ENCODE measurements around the gene HES4.

Gene HES4

DNA sequence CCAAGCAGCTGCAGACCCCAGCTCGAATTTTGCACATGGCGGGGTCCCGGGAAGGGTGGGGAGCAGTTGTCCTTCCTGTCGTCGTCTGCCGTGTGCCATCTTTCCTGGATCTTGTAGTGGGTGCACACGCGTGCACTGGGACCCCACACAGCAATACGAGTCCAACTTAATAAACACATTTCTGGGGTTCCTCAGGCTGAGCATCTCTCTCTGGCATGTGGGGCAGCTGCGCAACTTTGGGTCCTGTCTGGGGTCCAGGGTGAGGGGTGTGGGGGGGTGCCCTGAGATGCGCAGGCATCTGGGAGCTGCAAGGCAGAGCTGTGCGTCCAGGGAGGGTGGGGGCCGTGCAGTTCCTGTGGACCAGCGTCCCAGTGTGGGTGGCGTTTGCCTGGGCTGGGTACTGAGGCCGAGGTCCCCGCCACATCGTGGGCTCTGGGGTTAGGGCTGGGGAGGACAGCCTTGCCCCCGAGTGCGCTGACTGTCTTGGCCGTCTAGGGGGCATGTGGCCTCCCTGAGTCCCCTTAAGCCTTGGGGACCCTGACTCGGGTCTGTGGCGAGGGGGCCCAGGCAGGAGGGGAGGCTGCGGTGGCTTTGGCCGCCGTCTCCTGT lies 34.3 kb downstream of the HES4 start:
- no peak for DNase-seq

DNA sequence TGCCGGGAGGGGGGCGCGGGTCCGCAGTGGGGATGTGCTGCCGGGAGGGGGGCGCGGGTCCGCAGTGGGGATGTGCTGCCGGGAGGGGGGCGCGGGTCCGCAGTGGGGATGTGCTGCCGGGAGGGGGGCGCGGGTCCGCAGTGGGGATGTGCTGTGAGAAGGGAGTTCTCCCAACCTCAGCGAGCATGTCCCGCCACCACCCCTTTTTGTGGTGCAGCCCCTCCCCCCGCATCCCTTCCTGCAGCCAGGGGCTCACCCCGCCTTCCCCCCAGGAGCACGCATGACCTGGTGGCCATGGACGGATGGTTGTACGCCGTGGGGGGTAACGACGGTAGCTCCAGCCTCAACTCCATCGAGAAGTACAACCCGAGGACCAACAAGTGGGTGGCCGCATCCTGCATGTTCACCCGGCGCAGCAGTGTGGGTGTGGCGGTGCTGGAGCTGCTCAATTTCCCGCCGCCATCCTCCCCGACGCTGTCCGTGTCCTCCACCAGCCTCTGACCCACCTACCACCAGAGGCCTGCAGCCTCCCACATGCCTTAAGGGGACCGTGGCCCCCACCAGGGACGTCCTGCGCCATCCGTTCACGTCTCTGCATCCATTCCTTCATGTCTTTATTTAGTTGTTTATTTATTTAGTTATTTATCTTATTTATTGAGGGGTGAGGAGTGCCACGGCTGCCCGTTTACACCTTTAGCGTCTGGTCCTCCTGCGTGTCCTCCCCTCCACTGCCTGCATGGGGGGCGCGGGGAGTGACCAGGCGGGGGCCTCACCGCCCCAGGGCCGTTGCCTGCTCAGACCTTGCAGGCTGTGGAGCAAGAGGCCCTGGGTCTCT lies 35.0 kb downstream of the HES4 start:
- no peak for DNase-seq

DNA sequence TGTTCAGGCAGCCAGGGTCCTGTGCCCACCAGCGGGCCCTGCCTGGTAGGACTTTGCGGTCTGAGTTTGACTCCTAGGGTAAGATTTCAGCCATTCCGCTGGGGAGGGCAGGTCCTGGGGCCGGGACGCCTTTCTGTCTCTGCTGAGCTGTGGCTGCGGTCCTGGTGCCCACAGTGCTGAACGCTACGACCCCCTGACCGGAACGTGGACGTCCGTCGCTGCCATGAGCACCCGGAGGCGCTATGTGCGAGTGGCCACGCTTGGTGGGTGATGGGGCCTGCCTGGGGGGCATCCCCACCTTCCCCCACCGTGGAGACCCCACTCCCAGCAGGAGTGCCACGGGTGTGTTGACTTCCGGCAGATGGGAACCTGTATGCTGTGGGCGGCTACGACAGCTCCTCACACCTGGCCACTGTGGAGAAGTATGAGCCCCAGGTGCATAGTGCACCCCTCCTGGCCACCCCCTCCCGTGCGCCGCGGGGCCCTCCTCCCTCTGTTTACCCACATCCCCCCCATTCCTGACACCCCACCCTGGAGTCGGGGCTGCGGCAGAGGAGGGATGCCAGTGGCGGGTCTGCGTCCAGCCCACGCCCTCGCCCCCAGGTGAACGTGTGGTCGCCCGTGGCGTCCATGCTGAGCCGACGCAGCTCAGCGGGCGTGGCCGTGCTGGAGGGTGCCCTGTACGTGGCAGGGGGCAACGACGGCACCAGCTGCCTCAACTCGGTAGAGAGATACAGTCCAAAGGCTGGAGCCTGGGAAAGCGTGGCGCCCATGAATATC lies 36.0 kb downstream of the HES4 start:
- no peak for DNase-seq

DNA sequence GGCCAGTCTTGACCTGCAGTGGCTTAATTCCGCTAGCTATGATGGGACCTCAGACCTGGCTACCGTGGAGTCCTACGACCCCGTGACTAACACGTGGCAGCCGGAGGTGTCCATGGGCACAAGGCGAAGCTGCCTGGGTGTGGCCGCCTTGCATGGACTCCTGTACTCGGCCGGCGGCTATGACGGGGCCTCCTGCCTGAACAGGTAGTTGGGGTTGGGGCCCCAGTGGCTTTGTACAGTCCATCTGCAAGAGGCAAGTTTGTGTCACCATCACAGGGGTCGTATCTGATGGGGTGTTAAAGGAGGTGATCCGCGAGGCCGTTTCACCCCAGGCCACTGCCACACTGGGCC lies 36.6 kb downstream of the HES4 start:
- no peak for DNase-seq

DNA sequence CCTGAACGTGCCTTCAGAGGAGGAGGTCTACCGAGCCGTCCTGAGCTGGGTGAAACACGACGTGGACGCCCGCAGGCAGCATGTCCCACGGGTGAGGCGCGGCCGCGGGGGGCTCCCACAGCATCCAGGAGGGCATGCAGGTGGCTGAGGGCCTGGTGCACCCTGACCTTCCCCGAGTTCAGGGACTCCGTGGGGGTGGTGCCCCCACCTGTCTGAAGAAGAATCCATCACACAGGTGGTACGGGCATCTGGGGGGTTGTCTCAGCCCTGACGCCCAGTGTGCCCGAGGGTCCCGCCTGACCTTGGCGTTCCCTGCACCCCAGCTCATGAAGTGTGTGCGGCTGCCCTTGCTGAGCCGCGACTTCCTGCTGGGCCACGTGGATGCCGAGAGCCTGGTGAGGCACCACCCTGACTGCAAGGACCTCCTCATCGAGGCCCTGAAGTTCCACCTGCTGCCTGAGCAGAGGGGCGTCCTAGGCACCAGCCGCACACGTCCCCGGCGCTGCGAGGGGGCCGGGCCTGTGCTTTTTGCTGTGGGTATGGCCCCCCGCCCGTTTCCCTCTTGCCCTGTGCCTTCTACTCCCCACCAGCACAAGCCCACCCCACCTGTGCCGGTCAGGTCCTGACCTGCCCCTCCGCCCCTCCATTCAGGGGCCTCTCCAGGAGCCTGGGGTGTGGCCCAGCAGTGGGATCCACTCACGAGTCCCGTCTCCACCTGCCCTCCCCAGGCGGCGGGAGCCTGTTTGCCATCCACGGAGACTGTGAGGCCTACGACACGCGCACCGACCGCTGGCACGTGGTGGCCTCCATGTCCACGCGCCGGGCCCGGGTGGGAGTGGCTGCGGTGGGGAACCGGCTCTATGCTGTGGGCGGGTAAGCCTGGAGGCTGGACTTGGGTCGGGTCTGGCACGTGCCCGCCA lies 37.3 kb downstream of the HES4 start:
- DNase-seq = no peak

DNA sequence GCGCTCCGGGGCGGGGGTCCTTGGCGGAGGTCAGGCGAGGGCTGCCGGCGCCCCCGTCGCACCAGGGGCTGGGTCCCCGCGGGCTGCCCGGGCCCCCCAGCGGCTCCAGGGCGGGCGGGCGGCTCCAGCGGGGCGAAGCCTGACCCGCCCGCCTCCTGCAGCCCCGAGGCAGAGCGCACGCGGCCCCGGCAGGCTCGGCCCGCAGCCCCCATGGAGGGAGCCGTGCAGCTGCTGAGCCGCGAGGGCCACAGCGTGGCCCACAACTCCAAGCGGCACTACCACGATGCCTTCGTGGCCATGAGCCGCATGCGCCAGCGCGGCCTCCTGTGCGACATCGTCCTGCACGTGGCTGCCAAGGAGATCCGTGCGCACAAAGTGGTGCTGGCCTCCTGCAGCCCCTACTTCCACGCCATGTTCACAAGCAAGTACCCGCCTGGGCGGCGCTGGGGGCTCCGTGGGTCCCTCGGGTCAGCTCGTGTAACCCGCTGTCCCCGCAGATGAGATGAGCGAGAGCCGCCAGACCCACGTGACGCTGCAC lies 38.7 kb downstream of the HES4 start:
- DNase-seq = no peak

DNA sequence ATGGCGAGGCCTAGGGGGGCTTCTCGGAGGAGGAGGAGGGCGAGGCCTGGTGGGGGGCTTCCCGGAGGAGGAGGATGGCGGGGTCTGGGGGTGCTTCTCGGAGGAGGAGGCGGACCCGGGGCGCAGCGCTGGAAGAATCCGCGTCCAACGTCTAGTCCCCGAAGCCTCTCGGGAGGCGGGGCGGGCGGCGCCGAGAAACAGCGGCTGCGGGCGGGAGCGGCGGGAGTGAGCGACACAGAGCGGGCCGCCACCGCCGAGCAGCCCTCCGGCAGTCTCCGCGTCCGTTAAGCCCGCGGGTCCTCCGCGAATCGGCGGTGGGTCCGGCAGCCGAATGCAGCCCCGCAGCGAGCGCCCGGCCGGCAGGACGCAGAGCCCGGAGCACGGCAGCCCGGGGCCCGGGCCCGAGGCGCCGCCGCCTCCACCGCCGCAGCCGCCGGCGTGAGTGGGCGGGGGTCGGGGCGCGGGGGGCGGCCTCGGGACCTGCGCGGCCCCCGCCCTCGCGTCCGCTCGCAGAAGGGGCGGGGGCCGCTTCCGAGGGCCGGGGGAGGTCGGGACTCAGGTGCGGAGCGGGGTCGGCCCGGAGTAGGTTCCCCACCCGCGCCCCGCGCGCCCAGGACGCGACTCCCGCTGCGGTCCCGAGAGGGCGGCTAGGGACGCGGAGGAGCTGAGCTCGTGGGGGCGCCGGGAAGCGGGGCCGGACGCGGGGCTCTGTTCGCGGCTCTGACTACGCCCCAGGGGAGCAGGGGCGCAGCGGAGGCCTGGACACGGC lies 39.4 kb downstream of the HES4 start, which contains the start of gene KLHL17:
Gene KLHL17, plus strand, starts transcription at position 222 of the 769 bp plus-strand sequence. Its CDS starts 110 bp downstream, at position 332.
- peak; percentile 72 for DNase-seq

DNA sequence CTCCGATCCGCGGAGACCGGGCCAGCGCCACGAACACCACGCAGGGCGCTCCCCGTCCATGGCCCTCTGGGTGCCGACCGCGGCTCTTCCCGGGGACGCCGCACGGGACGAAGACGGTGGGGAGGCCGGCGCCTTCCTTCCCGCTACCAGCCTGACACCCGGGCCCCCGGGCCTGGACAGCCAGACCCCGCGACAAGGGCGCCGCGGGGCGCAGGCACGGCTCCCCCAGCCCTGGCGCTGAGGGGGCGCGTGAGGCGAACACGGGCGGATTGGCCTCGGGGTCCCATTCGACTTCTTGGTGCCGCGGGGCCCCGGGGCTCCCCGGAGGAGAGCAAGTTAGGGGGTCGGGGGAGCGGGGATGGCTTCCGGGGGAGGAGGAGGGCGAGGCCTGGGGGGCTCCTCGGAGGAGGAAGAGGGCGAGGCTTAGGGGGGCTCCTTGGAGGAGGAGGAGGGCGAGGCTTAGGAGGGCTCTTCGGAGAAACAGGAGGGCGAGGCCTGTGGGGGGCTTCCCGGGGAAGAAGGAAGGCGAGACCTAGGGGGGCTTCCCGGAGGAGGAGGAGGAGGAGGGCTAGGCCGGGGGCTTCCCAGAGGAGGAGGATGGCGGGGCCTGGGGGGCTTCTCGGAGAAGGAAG lies 40.0 kb downstream of the HES4 start:
- no peak for DNase-seq

DNA sequence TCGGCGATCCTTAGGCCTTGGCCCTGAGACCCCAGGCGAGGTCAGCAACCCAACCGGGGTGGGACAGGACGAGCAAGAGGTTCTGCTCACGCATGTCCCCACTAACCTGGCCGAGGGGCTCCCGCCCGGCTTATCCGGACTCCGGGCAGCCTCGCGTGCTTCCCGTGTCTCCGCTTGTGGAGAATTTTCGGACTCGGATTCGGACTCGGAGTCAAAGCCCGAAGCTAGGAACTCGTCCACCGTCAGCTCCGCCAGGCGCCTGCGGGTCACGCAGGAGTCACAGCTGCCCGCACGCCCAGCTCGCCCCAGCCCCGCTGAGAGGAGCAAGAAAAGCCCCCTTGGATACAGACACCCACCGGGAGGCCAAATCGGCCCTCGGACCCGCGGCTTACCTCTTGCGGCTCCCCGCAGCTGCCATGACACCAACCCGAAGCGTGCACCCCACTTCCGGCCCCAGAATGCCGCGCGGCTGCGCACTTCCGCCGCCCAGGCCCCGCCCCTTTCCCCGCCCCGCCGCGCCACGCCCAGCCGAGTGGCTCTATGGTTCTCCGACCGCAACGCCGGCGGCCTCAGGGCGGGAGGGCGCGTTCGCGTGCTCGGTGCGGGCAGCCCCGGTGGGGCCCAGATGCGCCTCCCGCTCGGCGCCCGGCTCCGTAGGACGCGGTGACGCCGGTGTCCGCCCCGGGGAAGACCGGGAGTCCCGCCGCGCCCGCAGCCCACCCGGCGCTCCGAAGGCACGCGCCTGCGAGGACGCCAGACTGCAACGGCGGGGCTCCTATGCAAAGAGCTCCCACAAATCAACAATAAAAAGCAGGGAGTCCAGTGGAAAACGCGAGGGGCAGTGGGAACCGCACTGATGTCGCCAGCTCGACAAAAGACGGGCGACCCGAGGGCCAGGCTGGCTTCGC lies 40.8 kb downstream of the HES4 start, which contains the start of gene NOC2L:
Gene NOC2L, minus strand, starts transcription at position 434 of the 908 bp plus-strand sequence. Its CDS starts 16 bp downstream, at position 418.
- DNase-seq = peak; percentile 72

DNA sequence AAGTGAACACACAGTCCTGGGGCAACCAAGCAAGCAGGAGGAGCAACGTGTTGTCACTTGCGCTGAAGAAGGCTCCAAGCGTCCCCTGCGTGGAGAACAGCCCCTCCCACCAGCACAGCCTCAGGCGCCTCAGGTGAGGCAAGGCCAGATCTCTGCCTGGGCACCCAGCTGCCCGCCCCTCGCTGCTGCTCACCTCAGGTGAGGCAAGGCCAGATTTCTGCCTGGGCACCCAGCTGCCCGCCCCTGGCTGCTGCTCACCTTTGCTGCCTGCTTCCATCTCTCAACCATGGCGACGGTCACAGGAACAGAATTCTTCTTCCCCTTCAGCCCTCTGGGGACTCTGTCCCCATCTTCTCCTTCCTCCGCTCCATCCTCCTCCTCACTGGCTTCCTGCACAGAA lies 43.3 kb downstream of the HES4 start:
- no peak for DNase-seq

DNA sequence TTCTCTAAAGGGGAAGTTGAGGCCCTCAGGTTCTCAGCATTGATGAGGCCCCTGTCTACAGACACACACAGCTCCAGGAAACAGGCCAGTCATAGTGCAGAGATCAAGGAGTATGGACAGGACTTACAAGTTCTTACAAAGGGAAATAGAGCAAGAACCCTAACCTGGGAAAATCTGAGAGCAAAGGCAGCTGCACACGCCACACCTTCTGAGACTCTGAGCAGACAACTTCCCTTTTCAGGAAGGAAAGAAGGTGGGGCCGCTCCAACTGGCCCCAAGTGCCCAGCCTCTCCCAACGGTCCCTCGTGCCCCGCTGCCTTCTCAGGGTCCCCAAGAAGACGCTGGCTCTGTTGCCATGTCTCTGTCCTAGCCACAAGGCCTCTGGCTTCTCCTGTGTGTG lies 44.4 kb downstream of the HES4 start:
- DNase-seq = no peak

DNA sequence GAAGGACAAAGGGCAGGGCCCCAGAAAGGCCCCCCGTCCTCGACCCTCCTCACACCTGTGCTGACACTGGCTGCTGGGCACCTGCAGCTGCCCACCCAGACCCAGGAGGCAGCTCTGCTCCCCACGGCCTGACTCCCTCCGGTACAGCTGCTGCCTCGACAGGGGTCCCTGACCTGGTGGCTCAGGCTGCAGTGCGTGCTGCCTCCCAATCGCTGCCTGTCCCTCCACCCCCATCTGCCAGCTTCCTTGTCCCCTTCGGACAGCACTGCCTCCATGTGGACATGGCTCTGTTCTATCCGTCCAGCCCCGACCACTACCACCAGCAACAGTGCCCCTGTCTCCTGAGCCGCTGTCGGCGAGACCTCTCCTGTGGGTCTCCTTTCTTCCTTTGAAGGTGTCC lies 45.0 kb downstream of the HES4 start:
- DNase-seq = no peak

DNA sequence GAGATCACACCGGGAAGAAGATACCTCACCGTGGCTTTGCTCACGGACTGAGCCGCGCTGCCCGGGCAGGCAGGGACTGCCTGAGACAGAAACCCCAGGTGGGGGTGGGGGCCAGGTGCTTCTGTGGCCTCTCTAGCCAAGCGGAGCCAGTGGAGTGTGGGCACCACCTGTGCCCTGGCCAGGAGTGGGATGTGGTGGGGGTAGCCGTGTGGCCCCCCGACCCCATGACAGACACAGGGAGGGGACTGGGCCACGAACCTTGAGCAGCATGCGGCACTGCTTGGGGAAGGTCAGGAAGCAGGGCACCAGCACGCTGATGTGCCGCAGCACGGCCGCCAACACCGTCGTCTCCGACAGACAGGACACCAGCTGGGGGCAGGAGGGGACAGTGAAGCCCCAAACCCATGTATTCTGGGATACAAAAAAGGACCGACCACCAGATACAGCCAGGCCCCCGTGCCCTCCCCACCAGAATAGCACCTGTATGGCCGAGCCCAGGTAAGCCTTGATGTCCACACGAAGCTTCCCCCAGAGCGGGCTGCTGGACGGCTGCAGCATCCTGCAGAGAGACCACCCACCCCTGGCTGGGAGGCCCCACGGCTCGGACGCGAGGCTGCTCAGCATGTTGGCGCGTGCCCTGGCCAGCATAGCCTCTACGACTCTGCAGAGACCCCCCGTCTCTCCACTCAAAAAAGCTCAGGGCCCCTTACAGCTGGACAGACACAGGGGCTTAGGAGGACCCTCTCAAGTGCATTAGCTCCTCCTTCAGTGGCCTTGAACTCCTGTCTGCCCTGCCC lies 46.2 kb downstream of the HES4 start:
- no peak for DNase-seq

DNA sequence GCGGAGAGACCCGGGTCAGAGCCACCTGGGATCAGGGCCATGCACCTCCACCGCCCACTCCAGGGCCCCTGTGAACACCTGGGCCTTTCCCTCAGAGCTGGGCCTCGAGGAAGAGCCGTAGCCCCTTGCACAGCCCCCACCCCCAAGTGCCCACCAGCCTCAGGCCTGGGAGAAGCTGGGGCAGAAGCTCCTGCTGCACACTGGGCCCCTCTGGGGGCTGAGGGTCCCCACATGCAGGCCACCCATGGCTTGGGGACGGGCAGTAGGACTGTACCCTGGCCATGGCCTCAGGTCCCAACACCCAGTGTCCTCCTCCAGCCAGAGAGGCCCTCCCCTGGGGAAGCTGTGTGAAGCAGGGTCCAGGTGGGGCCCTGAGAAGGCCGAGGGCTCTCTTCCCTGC lies 47.3 kb downstream of the HES4 start:
- DNase-seq = no peak

DNA sequence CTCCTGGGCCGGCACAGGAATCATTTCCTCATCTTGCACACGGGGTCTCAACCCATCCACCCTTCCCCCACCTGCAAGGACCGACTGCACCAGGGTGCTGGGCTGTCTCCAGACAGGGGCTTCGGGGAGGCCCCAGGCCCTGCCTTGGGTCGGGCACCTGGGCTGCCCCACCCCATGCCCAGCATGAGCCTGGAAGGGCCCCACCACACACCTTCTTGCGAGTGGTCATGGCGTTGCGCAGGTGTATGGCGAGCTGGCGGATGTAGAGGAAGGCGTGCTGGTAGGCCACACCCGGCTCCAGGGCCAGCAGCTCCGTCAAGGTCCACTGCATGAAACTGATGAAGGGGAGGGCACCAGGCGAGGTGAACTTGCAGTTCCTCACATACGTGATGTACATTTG lies 47.7 kb downstream of the HES4 start:
- no peak for DNase-seq

DNA sequence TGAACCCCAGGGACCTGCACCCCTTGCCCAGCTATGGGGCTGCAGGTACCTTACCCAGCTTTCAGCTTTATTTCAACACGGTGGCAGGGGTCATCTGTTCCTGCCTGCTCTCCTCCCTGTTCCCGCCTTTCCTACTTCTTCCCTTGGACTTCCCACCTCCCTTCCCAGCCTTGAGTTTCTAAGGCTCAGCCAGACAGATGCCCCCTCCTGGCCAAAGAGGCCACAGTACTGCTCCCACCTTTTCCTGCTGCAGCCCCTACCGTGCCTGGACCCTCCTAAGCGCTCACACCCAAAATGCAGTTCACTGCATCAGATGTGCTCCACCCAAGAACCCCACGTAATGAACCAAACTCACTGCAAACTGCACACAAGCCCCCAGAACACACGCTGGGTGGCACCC lies 48.5 kb downstream of the HES4 start:
- no peak for DNase-seq

DNA sequence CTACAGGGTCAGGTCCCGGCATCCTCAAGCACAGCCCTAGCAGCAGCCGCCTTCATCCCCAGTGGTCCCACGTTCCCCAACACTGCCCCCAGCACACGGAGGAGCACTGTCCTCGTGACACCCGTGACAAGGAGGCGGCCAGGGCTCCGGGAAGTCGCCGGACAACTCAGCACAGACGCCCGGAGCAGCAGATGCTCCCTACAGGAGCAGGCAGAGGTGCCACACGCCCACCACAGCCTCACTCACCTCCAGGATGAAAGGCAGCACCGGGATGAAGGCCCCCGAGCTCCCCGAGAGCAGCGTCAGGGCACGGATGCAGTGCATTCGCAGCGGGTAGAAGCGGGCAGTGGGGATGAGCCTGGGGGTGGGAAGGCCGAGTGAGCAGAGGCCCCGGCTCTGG lies 49.0 kb downstream of the HES4 start:
- no peak for DNase-seq

DNA sequence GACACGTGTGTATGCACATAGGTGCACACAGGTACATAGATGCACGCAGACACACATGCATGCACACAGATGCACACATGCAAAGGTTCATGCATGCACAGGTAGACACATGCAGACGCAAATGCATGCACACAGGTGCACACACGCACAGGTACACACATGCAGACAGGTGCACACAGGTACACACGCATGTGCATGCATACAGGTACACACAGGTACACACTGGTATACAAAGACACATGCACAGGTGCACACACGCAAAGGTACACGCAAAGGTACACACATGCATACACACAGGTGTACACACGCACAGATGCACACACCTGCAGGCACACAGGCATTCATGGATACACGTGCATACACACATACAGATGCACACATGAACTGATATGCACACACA lies 49.6 kb downstream of the HES4 start:
- no peak for DNase-seq
